Measurements from ENCODE around the gene TRAPPC8. TPM values are rescaled to one million over a fixed set of nuclear protein-coding genes. Genes with fewer than 3 reads are reported as not detected.

Gene TRAPPC8
- total RNA-seq, 1 experiment from 2014 or later = 19.8 TPM

DNA sequence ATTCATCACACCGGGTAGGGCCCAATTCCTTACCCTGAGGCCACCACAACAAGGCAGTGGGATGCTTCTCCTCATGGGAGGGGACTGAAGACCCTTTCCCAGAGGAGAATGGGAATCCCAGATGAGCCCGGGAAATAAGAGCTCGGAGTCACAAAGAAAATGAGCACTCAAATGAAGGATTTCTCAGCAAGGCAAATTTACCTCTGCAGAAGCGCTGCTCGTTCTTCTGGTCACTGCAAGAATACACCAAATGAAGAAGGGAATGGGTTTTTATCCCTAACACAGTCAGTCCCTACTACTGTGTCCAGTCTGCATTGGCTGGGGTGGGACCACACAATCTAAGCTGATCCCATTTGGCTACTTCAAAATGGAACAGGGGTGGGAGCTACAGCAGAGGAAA lies 35.7 kb upstream of the TRAPPC8 start:
- H3K27me3 Mint-ChIP-seq (ENCODE audit: insufficient read depth, unreplicated experiment) = no peaks in the 10 kb centered on the region
- DNase-seq = no peak
- H3K9me3 Mint-ChIP-seq (ENCODE audit: unreplicated experiment) = peaks cover 10% of the 10 kb centered on the region
- no peak overlapping the region for H3K27ac Mint-ChIP-seq (ENCODE audit: unreplicated experiment)
- H3K4me3 ChIP-seq (ENCODE audit: low read depth, low read length) = no peak overlapping the region
- TF ChIP-seq, protein P1, sequence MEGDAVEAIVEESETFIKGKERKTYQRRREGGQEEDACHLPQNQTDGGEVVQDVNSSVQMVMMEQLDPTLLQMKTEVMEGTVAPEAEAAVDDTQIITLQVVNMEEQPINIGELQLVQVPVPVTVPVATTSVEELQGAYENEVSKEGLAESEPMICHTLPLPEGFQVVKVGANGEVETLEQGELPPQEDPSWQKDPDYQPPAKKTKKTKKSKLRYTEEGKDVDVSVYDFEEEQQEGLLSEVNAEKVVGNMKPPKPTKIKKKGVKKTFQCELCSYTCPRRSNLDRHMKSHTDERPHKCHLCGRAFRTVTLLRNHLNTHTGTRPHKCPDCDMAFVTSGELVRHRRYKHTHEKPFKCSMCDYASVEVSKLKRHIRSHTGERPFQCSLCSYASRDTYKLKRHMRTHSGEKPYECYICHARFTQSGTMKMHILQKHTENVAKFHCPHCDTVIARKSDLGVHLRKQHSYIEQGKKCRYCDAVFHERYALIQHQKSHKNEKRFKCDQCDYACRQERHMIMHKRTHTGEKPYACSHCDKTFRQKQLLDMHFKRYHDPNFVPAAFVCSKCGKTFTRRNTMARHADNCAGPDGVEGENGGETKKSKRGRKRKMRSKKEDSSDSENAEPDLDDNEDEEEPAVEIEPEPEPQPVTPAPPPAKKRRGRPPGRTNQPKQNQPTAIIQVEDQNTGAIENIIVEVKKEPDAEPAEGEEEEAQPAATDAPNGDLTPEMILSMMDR (IDR thresholded peaks at IDR 0.05; ENCODE audit: insufficient read depth in 1 of 2, low read depth in 1 of 2, low read length in 1 of 2, severe bottlenecking in 1 of 2, unreplicated experiment in 1 of 2) = no peak
- BruUV-seq (replicated peaks) = no TSS peak
- H3K4me1 Mint-ChIP-seq (ENCODE audit: low read depth, unreplicated experiment) = no peaks in the 10 kb centered on the region
- CTCF ChIA-PET = no interaction called here
- H3K9me3 ChIP-seq = no peaks in the 10 kb centered on the region
- H3K4me1 ChIP-seq = no peaks in the 10 kb centered on the region
- POLR2A ChIA-PET = no interaction called here
- no peaks in the 10 kb centered on the region for H3K36me3 ChIP-seq (ENCODE audit: control insufficient read depth, insufficient read depth, low read length)
- intact Hi-C loops (cut with micrococcal nuclease; ENCODE audit: unreplicated experiment) = loop anchor here (10.0 kb wide), 1 partner anchor 424 kb away; no protein-coding TSS in a partner anchor
- no peak overlapping the region for H3K4me3 Mint-ChIP-seq (ENCODE audit: unreplicated experiment)
- H3K36me3 Mint-ChIP-seq (ENCODE audit: insufficient read depth, unreplicated experiment) = no peaks in the 10 kb centered on the region
- no peaks in the 10 kb centered on the region for H3K27me3 ChIP-seq (replicated peaks; ENCODE audit: control insufficient read depth, insufficient read depth, low read length)

DNA sequence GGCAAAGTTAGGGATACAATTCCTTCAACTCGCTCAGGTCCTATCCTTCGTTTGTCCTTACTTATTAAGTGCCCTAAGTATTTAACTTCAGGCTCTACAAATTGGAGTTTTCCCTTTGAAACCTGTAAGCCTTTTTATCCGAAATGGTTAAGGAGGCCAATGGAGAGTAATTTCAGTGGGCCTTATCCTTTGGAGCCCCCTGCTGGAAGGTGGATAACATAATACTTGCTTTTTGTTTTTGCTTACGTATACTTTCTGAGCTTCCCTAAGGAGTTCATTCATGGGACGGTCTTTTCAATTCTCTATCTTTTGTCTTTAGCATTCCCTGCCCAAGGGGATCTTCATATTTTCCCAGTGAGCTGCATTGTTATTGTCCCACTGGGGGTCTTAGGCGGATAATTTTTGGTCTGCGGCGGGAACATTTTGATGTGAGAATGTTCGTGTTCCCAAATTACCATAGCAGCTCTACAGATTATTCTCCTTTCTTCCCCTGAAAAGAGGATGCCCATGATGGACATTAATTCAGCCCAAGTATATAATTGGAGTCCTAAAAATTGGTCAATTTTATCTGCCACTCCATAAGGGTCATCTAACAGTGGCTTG lies 34.4 kb upstream of the TRAPPC8 start:
- Mint-ChIP-seq H3K4me3 (ENCODE audit: unreplicated experiment) (no peak overlapping the region), H3K4me1 (ENCODE audit: low read depth, unreplicated experiment) (no peaks in the 10 kb centered on the region), H3K27ac (ENCODE audit: unreplicated experiment) (no peak overlapping the region), H3K36me3 (ENCODE audit: insufficient read depth, unreplicated experiment) (no peaks in the 10 kb centered on the region), H3K9me3 (ENCODE audit: unreplicated experiment) (peaks cover 10% of the 10 kb centered on the region), H3K27me3 (ENCODE audit: insufficient read depth, unreplicated experiment) (no peaks in the 10 kb centered on the region)
- peak; percentile 30 to 47 for DNase-seq
- H3K27me3 ChIP-seq (replicated peaks; ENCODE audit: control insufficient read depth, insufficient read depth, low read length) = no peaks in the 10 kb centered on the region
- H3K4me1 ChIP-seq = no peaks in the 10 kb centered on the region
- BruUV-seq (replicated peaks) = no TSS peak
- CTCF ChIA-PET = interaction anchor here (1.1 to 1.3 kb wide), 2 partner anchors 35 to 139 kb away, joined by 3 to 8 read pairs; partner anchors contain the start of gene TRAPPC8
- TF ChIP-seq, protein P1 (IDR thresholded peaks at IDR 0.05; ENCODE audit: insufficient read depth in 1 of 2, low read depth in 1 of 2, low read length in 1 of 2, severe bottlenecking in 1 of 2, unreplicated experiment in 1 of 2) = peak in 1 of 2 experiments; percentile 12
- H3K9me3 ChIP-seq = no peaks in the 10 kb centered on the region
- intact Hi-C loops (cut with micrococcal nuclease; ENCODE audit: unreplicated experiment) = loop anchor here (2.0 to 10.0 kb wide), 2 partner anchors 33 to 423 kb away; no protein-coding TSS in a partner anchor
- H3K4me3 ChIP-seq (ENCODE audit: low read depth, low read length) = no peak overlapping the region
- no peaks in the 10 kb centered on the region for H3K36me3 ChIP-seq (ENCODE audit: control insufficient read depth, insufficient read depth, low read length)
- POLR2A ChIA-PET = no interaction called here

DNA sequence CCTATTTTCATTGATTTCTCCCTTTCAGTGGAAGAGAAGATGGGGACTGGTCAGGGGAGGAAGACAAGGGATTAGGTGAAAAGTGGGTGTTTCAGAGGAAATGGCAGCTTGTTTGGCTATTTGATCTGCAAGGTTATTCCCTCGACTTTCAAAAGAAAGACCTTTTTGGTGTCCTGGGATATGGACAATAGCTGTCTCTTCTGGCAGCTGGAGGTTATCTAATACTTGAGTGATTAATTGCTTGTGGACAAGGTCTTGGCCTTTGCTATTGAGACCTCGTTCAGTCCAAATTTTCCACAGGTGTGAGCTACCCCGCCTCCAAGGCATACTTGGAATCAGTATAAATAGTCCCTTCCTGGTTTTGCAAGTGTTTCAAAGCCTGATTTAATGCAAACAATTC lies 33.3 kb upstream of the TRAPPC8 start:
- H3K36me3 ChIP-seq (ENCODE audit: control insufficient read depth, insufficient read depth, low read length) = no peaks in the 10 kb centered on the region
- no peaks in the 10 kb centered on the region for H3K27me3 ChIP-seq (replicated peaks; ENCODE audit: control insufficient read depth, insufficient read depth, low read length)
- POLR2A ChIA-PET = no interaction called here
- TF ChIP-seq, protein P1 (IDR thresholded peaks at IDR 0.05; ENCODE audit: insufficient read depth in 1 of 2, low read depth in 1 of 2, low read length in 1 of 2, severe bottlenecking in 1 of 2, unreplicated experiment in 1 of 2) = no peak
- intact Hi-C loops (cut with micrococcal nuclease; ENCODE audit: unreplicated experiment) = loop anchor here (2.0 to 10.0 kb wide), 2 partner anchors 31 to 421 kb away; no protein-coding TSS in a partner anchor
- H3K4me1 Mint-ChIP-seq (ENCODE audit: low read depth, unreplicated experiment) = no peaks in the 10 kb centered on the region
- no peak overlapping the region for H3K4me3 ChIP-seq (ENCODE audit: low read depth, low read length)
- BruUV-seq (replicated peaks) = no TSS peak
- no peak overlapping the region for H3K27ac Mint-ChIP-seq (ENCODE audit: unreplicated experiment)
- no peak for DNase-seq
- no peak overlapping the region for H3K4me3 Mint-ChIP-seq (ENCODE audit: unreplicated experiment)
- CTCF ChIA-PET = no interaction called here
- no peaks in the 10 kb centered on the region for H3K27me3 Mint-ChIP-seq (ENCODE audit: insufficient read depth, unreplicated experiment)
- H3K4me1 ChIP-seq = no peaks in the 10 kb centered on the region
- no peaks in the 10 kb centered on the region for H3K36me3 Mint-ChIP-seq (ENCODE audit: insufficient read depth, unreplicated experiment)
- peaks cover 10% of the 10 kb centered on the region for H3K9me3 Mint-ChIP-seq (ENCODE audit: unreplicated experiment)
- H3K9me3 ChIP-seq = no peaks in the 10 kb centered on the region
